Testis (tissue), 5 donors: ENCODE results near the gene NDUFS3. TPM values are rescaled to one million over a fixed set of nuclear protein-coding genes. Genes with fewer than 3 reads are reported as not detected.
"Not testable (repeated sequence)": the region's sequence is repeated elsewhere in the genome, so short reads cannot be mapped to it uniquely, and the experiment has no call there.

ENCODE experiments used
- DNase-seq: peaks from one replicate; pipeline ENCODE4 v3.0.0-alpha.2; 2019
- H3K27ac ChIP-seq, 2 donors: fragments of 200-600 bp; sonication (generic); one replicate each; pipeline ENCODE4 v1.5.1; 2019
- H3K27me3 ChIP-seq: fragments of 200-600 bp; sonication (generic); one replicate; pipeline ENCODE4 v1.5.1; 2019
- H3K36me3 ChIP-seq: fragments of 200-600 bp; sonication (generic); one replicate; pipeline ENCODE4 v1.5.1; 2017; ENCODE audit warnings: low read depth; ENCODE audit errors: missing control alignments
- H3K4me1 ChIP-seq: fragments of 200-600 bp; sonication (generic); one replicate; pipeline ENCODE4 v1.5.1; 2019
- H3K4me3 ChIP-seq, 2 donors: fragments of 200-600 bp; sonication (generic); one replicate each; pipeline ENCODE4 v1.5.1; 2017 to 2019
- H3K9me3 ChIP-seq: fragments of 200-600 bp; sonication (generic); one replicate; pipeline ENCODE4 v1.5.1; 2017
- CTCF ChIP-seq, 3 experiments: fragments of 450-650 bp in 2 of 3; fragments of 200-600 bp in 1 of 3; sonication (generic) in 1 of 3; IDR thresholded peaks; one replicate each; pipeline ENCODE4 v1.5.1; 2016 to 2019; ENCODE audit warnings: antibody characterized with exemption in 3 of 3, mild to moderate bottlenecking in 2 of 3, moderate library complexity in 1 of 3
- POLR2A ChIP-seq: fragments of 450-650 bp; IDR thresholded peaks from one replicate; pipeline ENCODE4 v1.6.1; 2017; ENCODE audit warnings: antibody characterized with exemption, mild to moderate bottlenecking, moderate library complexity
- WGBS, 2 donors: methylation state at CpG; one replicate each; pipeline ENCODE4 v1.1.5; 2018; 5-methylcytosine and 5-hydroxymethylcytosine counted together
- intact Hi-C: fragments of 100-400 bp; cut with DNase I; formaldehyde crosslinking; loops from one replicate; pipeline ENCODE4 v1.15.1; 2023; ENCODE audit warnings: low total_unique reads
- long read RNA-seq, 2 donors: transcript quantifications; one replicate each; lab custom pipeline, GENCODE V29; 2026
- polyA plus RNA-seq: library from polyadenylated mRNA; stranded (reverse); fragments of 350-450 nt; fragmentation: Illumina TruSeq; extraction: RNeasy Lipid Tissue Mini Kit (QIAGEN cat#74804); gene quantifications from one replicate; pipeline ENCODE4 v1.2.3, GENCODE V29; 2014; ENCODE audit warnings: low read depth, low replicate concordance; ENCODE audit not compliant: insufficient read depth
- total RNA-seq, 2 donors: library from RNA; depleted of rRNA; stranded (reverse); fragments of >200 nt; gene quantifications; one replicate each; pipeline ENCODE4 v1.2.3, GENCODE V29; 2016

The NDUFS3 gene
- 10 to 100 TPM; 69.8 to 88.5 TPM for total RNA-seq
- polyA plus RNA-seq: 121 TPM
- long read RNA-seq, donor 1, transcript NDUFS3-201 (7 exons, 958 nt): major isoform, 46 of 50 reads
- long read RNA-seq, donor 1, partial matches to known transcripts: 0 of 50 reads
- long read RNA-seq, donor 1, other reads (novel, unspliced or antisense): 0 of 50 reads
- long read RNA-seq, donor 2, transcript NDUFS3-205 (2 exons, 269 nt): minor isoform, 5 of 53 reads
- long read RNA-seq, donor 2, transcript NDUFS3-201 (7 exons, 958 nt): major isoform, 42 of 53 reads
- long read RNA-seq, donor 2, partial matches to known transcripts: 5 of 53 reads
- long read RNA-seq, donor 2, other reads (novel, unspliced or antisense): 0 of 53 reads

GRCh38 chr11:47578524-47579494 is at the start of gene NDUFS3, which contains the start of gene KBTBD4:
TSS of gene NDUFS3 (plus strand) at chr11:47579074. CDS start at chr11:47579092, 18 bp downstream.
TSS of gene KBTBD4 (minus strand) at chr11:47578970. CDS start at chr11:47578951, 19 bp downstream.
- 0 to 1% methylated on average over 30 to 63 of the region's 72 CpGs for WGBS, 2 donors
- H3K36me3 ChIP-seq: no peaks in the 10 kb centered on the region
- intact Hi-C loops: no loop called here

GRCh38 chr11:47529951-47530350 is 48.9 kb upstream of the NDUFS3 start:
- no peaks in the 10 kb centered on the region for H3K27me3 ChIP-seq
- H3K4me1 ChIP-seq: peaks cover 37% of the 10 kb centered on the region
- 90 to 95% methylated on average over 4 of the region's 4 CpGs for WGBS, 2 donors
- no peak for DNase-seq
- H3K9me3 ChIP-seq: no peaks in the 10 kb centered on the region
- H3K36me3 ChIP-seq: no peaks in the 10 kb centered on the region
- TF ChIP-seq CTCF (IDR thresholded peaks at IDR 0.05) (no peak), POLR2A (no peak)
- intact Hi-C loops: no loop called here
- H3K27ac ChIP-seq: no peak overlapping the region
- H3K4me3 ChIP-seq: no peak overlapping the region

More at GRCh38 chr11:47578524-47579494, at the start of gene NDUFS3, which contains the start of gene KBTBD4:
- H3K4me1 ChIP-seq: peaks cover 18% of the 10 kb centered on the region
- no peaks in the 10 kb centered on the region for H3K9me3 ChIP-seq
- peak; percentile 94 for DNase-seq
- no peak for TF ChIP-seq CTCF (IDR thresholded peaks at IDR 0.05)
- TF ChIP-seq POLR2A: no peak
- H3K27me3 ChIP-seq: no peaks in the 10 kb centered on the region
- peak within 1 kb of the TSS; percentile 92 to 94 for H3K4me3 ChIP-seq
- peak within 1 kb of the TSS; percentile 91 to 95 for H3K27ac ChIP-seq

- 58 to 72% methylated on average over 9 of the region's 9 CpGs for WGBS, 2 donors
- intact Hi-C loops, H3K27me3 ChIP-seq, H3K36me3 ChIP-seq, H3K4me3 ChIP-seq, H3K27ac ChIP-seq, H3K9me3 ChIP-seq: not testable (repeated sequence)
- peak; percentile 35 for DNase-seq
- peaks cover 37% of the 10 kb centered on the region for H3K4me1 ChIP-seq
Measured at GRCh38 chr11:47530721-47531120, 48.2 kb upstream of the NDUFS3 start.

GRCh38 chr11:47531666-47532065 is 47.2 kb upstream of the NDUFS3 start:
- Histone ChIP-seq H3K27me3 (no peaks in the 10 kb centered on the region), H3K4me3 (no peak overlapping the region), H3K27ac (no peak overlapping the region), H3K4me1 (peaks cover 39% of the 10 kb centered on the region), H3K36me3 (no peaks in the 10 kb centered on the region), H3K9me3 (no peaks in the 10 kb centered on the region)
- DNase-seq: no peak
- intact Hi-C loops: no loop called here
- TF ChIP-seq CTCF (IDR thresholded peaks at IDR 0.05) (no peak), POLR2A (no peak)
- 71 to 74% methylated on average over 3 of the region's 3 CpGs for WGBS, 2 donors
